ENCODE measurements around the gene NCAPG.

The NCAPG gene

GRCh38 chr4:17810260-17811077 lies at the start of gene NCAPG, which contains the start of gene DCAF16:
NCAPG (plus strand) TSS chr4:17810979; CDS start chr4:17811078, 99 bp downstream.
DCAF16 (minus strand) TSS chr4:17810757; CDS start chr4:17804141, 6,616 bp downstream.
- DNase-seq = peak; percentile 96

DNA sequence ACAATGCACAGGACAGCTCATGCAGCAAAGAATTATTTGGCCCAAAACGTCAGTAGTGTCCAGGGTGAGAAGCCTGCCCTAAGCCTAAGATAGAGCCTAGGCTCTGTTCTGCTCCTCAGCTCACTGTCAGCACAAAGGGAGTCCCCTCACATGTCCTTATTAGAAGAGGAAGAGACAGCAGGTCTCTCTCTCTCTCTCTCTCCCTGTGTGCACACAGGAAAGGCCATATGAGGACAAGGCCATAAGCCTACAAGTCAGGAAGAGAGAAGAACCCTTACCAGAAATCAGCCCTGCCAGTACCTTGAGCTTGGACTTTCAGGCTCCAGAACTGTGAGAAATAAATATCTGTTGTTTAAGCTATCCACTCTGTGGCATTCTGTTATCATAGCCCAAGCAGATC lies 49.7 kb upstream of the NCAPG start:
- no peak for DNase-seq

GRCh38 chr4:17762726-17763125 lies 48.1 kb upstream of the NCAPG start:
- DNase-seq = peak in 1 of 2 experiments; percentile 5

GRCh38 chr4:17763416-17763815 lies 47.4 kb upstream of the NCAPG start:
- DNase-seq = no peak

DNA sequence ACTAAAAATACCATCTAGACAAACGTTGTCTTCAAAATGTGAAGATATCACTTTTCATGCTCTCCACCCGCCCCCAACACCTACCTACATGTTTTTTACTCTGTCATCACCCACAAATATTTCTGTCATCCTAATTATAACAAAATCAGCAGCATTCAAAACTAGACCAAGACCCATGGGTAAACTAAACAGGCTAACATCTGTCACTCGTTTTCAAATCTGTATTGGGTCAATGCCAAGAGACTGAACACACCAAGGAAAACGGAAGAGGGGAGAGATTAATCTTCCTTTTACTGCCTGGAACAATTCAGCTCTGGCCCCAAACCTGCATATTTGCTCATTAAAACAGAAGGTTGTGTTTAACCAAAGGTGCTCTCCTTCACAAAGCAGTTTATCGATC lies 46.8 kb upstream of the NCAPG start:
- DNase-seq = no peak

- DNase-seq = no peak
Observed at GRCh38 chr4:17765514-17766286, 45.1 kb upstream of the NCAPG start.

DNA sequence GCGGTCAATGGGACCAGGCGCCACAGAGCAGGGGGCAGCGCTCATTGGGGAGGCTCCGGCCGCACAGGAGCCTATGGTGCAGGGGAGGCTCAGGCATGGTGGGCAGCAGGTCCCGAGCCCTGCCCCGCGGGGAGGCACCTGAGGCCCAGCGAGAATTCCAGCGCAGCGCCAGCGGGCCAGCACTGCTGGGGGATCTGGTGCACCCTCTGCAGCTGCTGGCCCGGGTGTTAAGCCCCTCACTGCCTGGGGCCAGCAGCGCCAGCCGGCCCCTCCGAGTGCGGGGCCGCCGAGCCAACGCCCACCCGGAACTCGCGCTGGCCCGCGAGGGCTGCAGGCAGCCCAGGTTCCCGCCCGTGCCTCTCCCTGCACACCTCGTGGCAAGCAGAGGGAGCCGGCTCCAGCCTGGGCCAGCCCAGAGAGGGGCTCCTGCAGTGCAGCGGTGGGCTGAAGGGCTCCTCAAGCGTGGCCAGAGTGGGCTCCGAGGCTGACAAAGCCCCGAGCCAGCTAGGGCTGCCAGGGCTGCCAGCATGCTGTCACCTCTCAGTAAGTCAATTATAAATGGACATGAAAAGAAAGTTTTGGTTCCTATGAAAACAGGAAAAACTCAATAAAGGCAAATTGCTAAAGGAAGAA lies 43.8 kb upstream of the NCAPG start:
- DNase-seq = no peak

DNA sequence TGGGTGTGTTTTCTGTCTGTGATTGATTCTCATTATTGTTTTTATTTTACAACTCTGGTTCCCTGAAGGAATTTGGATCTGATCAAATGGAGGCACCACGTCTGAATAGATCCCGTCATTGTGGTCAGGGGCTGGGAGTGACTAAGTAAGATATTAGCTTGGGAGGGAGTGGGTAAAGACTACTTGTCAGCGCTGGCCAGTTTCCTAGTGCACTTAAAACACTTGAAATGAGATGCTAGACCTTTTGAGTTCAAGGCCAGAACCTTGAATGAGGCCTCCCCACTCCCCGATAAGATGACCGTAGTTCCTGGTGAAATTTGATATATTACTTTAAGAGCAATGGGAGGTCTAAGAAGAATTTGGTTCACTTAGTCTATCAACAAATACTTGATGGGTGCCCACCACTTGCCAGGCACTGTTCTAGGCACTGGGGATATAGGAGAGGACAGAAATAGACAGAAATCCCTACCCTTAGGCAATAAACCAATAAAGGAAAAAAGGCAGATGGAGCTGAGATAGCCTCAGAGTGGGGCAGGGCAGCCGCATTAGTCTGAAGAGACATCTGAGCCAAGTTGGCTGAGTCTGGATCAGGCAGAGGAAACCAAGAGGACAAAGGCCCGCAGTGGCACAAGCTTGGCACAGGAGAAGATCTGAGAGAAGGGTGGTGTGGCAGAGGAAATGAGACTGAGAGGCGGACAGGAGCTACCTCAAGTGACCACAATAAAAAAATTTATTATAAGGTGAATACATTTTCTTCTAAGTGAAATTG lies 41.2 kb upstream of the NCAPG start:
- no peak for DNase-seq

GRCh38 chr4:17770845-17771244 lies 39.9 kb upstream of the NCAPG start:
- DNase-seq = no peak

GRCh38 chr4:17771284-17771908 lies 39.4 kb upstream of the NCAPG start:
- DNase-seq = no peak

GRCh38 chr4:17773135-17773698 lies 37.6 kb upstream of the NCAPG start:
- DNase-seq = no peak

DNA sequence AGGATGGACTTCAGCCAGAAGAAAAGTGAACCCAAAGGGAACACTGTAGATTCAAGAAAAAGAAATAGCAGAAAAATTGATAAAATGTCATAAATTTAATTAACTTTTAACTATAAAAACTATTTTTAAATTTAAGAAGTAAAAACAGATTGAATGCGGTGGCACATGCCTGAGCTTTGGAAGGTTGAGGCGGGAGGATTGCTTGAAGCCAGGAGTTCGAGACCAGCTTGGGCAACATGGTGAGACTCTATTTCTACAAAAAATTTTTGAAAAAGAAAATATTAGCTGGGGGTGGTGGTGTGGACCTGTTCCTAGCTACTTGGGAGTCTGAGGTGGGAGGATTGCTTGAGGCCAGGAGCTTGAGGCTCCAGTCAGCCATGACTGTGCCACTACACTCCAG lies 32.3 kb upstream of the NCAPG start:
- no peak for DNase-seq

DNA sequence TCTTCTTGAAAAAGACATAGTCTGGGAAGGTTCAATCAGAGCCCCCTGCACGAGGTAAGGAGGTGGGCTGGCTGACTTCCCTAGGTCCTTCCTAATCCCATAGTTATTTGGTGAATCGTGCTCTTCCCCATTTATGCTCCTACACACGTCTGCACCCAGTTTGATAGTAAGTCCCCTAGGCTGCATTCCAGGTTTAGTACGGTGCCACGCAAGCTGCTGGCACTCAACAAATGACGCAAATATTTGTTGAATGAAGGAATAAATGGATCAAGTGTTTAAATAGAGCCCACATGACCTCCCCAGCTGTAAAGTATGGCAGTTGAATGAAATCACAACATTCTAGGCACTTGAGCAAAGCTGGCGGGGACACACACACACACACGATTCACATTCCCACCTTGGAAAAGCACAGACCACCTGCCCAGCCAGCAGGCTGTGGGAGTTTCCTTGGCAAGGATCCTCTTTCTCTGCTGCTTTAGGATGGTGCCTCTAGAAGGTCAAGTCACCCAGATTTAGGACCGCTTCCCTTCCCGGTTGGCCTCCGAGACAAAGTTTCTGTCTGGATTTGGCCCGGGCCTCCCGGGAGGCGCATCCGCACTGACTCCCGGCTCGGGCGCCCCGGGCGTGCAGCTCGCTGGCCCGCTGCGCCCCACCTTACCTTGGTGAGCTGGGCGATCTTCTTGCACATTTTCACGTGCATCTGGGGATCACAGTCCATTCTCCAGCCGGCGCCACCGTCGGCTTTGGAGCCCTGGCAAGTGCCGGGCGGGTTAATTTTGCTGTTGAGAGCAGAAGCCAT lies 30.1 kb upstream of the NCAPG start:
- no peak for DNase-seq

DNA sequence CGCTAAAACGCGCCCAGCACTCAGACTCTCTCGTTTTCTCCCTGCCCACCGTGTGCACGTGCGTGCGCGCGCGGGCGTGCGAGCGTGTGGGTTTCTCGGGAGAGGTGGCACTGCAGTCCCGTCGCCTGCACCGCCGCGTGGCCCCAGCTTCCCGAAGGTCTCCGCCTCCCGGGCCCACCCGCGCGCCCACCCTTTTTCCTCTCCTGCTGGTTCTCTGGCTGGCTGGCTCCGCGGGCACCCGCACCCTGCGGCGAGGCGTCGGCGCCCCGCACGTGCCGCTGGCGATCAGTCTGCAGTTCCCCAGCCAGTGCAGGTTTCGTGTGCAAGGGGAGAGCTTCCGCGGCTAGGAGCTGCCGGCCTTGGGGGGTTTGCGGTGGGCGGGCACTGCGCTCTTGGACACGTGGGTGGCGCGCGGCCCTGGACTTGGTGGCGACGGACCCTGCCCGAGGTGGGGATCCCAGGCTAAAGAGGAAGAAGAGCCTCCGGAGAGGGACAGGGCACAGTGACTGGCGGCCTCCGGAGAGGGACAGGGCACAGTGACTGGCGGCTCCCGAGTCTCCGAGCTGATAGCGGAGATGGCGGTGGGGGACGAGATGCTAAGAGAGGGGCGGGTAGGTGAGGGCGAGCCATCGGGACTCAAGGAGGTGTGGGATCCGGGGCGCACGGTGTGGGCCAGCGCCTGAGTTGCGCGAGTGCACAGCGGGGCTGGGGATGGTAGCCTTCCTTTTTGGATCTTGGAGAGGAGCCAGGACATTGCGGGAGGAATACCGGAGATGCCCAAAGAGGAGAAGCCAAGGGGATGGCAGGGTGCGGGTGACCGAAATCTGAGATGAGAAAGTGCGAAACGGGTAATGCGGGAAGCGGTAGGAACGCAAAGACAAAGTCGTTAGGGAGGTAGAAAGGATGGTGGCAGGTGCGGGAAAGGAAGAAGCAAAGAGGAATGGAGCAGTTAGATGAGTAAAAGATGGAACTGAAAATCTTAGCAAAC lies 29.2 kb upstream of the NCAPG start, which contains the start of gene FAM184B:
TSS of gene FAM184B (minus strand) at position 322 of the 988 bp plus-strand sequence. CDS start 322 bp downstream, outside the sequence.
- no peak for DNase-seq

DNA sequence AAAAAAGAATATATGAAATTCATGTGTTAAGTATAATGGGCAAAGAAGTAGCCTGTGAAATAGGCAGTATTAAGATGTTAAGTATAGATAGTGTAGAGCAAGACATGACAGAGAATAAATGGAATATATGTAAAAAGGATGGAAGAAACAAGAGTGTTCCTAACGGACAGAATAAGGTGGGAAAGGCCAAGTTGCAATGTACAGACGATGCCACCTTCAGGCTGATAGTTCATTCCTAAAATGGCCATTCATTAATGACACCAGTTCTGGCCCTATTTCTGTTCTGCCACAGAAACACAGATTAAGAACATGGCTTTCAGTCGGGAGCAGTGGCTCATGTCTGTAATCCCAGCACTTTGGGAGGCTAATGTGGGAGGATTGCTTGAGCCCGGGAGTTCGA lies 24.9 kb upstream of the NCAPG start:
- no peak for DNase-seq

- no peak for DNase-seq
Observed at GRCh38 chr4:17786567-17786966, 24.2 kb upstream of the NCAPG start.

DNA sequence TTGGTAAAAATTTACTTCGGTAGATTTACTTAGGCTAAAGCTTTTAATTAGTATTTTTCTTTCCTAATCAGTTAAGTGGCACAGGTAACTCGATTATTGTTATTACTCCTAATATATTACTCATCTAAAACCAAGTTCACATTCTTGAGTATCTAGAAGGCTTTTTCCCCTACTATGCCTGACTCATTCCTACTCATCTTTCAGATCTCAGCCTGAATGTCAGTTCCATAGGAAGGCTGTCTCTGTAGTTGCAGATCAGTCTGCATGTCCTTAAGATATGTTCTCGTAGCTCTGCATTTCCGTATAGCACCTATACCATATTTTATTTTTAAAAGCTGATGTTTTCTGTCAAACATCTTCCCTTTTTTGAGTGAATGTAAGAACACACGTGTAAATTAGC lies 23.5 kb upstream of the NCAPG start:
- no peak for DNase-seq

- DNase-seq = no peak
Observed at GRCh38 chr4:17788956-17789355, 21.8 kb upstream of the NCAPG start.

DNA sequence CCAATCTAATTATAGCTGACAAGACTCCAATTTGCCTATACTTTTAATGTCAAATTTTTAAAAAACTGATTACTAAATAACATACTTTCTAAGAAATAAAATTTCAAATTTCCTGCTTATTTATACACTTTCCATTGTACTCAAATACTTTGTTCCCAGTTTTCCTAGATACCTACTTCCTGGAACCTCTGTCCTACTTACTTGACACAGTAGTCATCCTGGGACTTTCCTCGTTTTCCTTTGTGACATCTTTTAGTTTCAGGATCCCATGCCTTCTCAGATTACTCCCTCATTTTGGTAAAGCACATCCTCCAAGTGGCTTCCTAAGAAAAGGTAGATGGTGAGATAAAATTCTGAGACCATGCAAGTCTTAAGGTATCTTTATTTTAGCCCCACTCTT lies 16.0 kb upstream of the NCAPG start:
- no peak for DNase-seq

DNA sequence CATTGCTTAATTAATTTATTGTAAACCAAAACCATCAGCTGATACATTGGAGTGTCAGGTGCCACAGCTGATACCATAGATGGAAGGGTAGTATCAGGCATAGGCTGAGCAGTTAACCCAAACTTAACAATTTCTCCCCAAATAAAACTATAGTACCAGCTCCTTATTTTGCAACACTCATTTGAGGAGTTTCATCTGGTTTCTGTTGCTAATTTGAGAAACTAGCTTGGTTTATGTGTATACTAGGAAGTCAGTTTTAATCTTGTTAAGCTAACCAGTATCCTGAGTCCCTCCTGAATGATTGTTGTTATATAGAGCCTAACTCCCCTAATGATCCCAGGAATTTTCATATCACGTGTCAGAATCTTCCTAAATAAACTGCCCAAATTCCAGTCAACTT lies 13.0 kb upstream of the NCAPG start:
- no peak for DNase-seq
